Neural cell (in vitro differentiated cells): ENCODE results near the gene IDI2. TPM values are rescaled to one million over a fixed set of nuclear protein-coding genes. Genes with fewer than 3 reads are reported as not detected.

Experiments used
- H2AFZ ChIP-seq: fragments of 200-600, 300-800 bp; sonication (generic), shearing (Covaris generic); 2 replicates; pipeline ENCODE4 v1.6.0; 2014; ENCODE audit warnings: low read depth, mild to moderate bottlenecking, antibody characterized with exemption, low read length, moderate library complexity
- H3F3A ChIP-seq: fragments of 200-600 bp; shearing (Covaris generic); 2 replicates; pipeline ENCODE4 v1.6.1; 2016; ENCODE audit warnings: mild to moderate bottlenecking, moderate library complexity, mixed read lengths, antibody characterized with exemption, low read length; ENCODE audit not compliant: insufficient read depth, poor library complexity, severe bottlenecking
- H3K27ac ChIP-seq: fragments of 200-600, 300-800 bp; sonication (generic), shearing (Covaris generic); 2 replicates; pipeline ENCODE4 v1.5.1; 2014; ENCODE audit warnings: mild to moderate bottlenecking, low read length, moderate library complexity
- H3K27me3 ChIP-seq: fragments of 300-800, 200-600 bp; sonication (generic), shearing (Covaris generic); 2 replicates; pipeline ENCODE4 v1.6.0; 2014; ENCODE audit warnings: mild to moderate bottlenecking, low read depth, low read length, moderate library complexity; ENCODE audit not compliant: insufficient read depth
- H3K36me3 ChIP-seq: fragments of 300-800, 200-600 bp; sonication (generic), shearing (Covaris generic); 2 replicates; pipeline ENCODE4 v1.5.1; 2014; ENCODE audit warnings: mild to moderate bottlenecking, antibody characterized with exemption, low read length, moderate library complexity; ENCODE audit not compliant: insufficient read depth
- H3K4me2 ChIP-seq: fragments of 300-800, 200-600 bp; sonication (generic), shearing (Covaris generic); 2 replicates; pipeline ENCODE4 v1.6.0; 2014; ENCODE audit warnings: mild to moderate bottlenecking, low read length
- H3K4me3 ChIP-seq: fragments of 300-800, 200-600 bp; sonication (generic), shearing (Covaris generic); 2 replicates; pipeline ENCODE4 v1.5.1; 2014; ENCODE audit warnings: mild to moderate bottlenecking, low read length, moderate library complexity
- H3K79me2 ChIP-seq: fragments of 200-600 bp; shearing (Covaris generic); replicated peaks from 2 replicates; pipeline ENCODE4 v1.6.0; 2014; ENCODE audit warnings: mild to moderate bottlenecking, low read length, moderate library complexity; ENCODE audit not compliant: insufficient read depth
- H3K9ac ChIP-seq: fragments of 300-800, 200-600 bp; sonication (generic), shearing (Covaris generic); 2 replicates; pipeline ENCODE4 v1.6.1; 2016; ENCODE audit warnings: mild to moderate bottlenecking, low read length, mixed read lengths
- H3K9me2 ChIP-seq: fragments of 200-600 bp; shearing (Covaris generic); 2 replicates; pipeline ENCODE4 v1.6.1; 2016; ENCODE audit warnings: mild to moderate bottlenecking, low read length, mixed read lengths; ENCODE audit not compliant: insufficient read depth
- H3K9me3 ChIP-seq: fragments of 200-600, 300-800 bp; sonication (generic), shearing (Covaris generic); 2 replicates; pipeline ENCODE4 v1.6.1; 2016; ENCODE audit warnings: mild to moderate bottlenecking, mixed run types, low read length, moderate library complexity, mixed read lengths
- H4K20me1 ChIP-seq: fragments of 200-600 bp; shearing (Covaris generic); 2 replicates; pipeline ENCODE4 v1.6.1; 2016; ENCODE audit warnings: mild to moderate bottlenecking, mixed run types; ENCODE audit not compliant: insufficient read depth
- CTCF ChIP-seq: fragments of 450-650 bp; IDR thresholded peaks from 2 replicates; pipeline ENCODE4 v1.5.1; 2014; ENCODE audit warnings: antibody characterized with exemption, mild to moderate bottlenecking, moderate library complexity; ENCODE audit not compliant: poor library complexity, severe bottlenecking
- EP300 ChIP-seq: fragments of 450-650 bp; conservative IDR thresholded peaks from 2 replicates; pipeline ENCODE4 v1.6.1; 2014; ENCODE audit warnings: antibody characterized with exemption, mild to moderate bottlenecking, moderate library complexity; ENCODE audit not compliant: poor library complexity, severe bottlenecking
- EZH2 ChIP-seq: fragments of 200-600, 300-800 bp; shearing (Covaris generic), sonication (generic); IDR thresholded peaks from 2 replicates; pipeline ENCODE4 v1.6.1; 2014; ENCODE audit warnings: antibody characterized with exemption, low read length, borderline replicate concordance, mild to moderate bottlenecking; ENCODE audit not compliant: insufficient read depth, poor library complexity, severe bottlenecking
- MXI1 ChIP-seq: fragments of 450-650 bp; conservative IDR thresholded peaks from 2 replicates; pipeline ENCODE4 v1.6.1; 2014; ENCODE audit warnings: antibody characterized with exemption, mild to moderate bottlenecking; ENCODE audit not compliant: poor library complexity, severe bottlenecking
- POLR2AphosphoS5 ChIP-seq: IDR thresholded peaks from 2 replicates; pipeline ENCODE4 v1.6.1; 2012
- RAD21 ChIP-seq: fragments of 450-650 bp; conservative IDR thresholded peaks from 2 replicates; pipeline ENCODE4 v1.6.1; 2014; ENCODE audit warnings: antibody characterized with exemption, mild to moderate bottlenecking, moderate library complexity
- REST ChIP-seq: IDR thresholded peaks from 2 replicates; pipeline ENCODE4 v1.6.1; 2012; ENCODE audit warnings: borderline replicate concordance
- SMC3 ChIP-seq: fragments of 450-650 bp; conservative IDR thresholded peaks from 2 replicates; pipeline ENCODE4 v1.6.1; 2014; ENCODE audit warnings: antibody characterized with exemption, mild to moderate bottlenecking, moderate library complexity; ENCODE audit not compliant: poor library complexity
- TAF1 ChIP-seq: IDR thresholded peaks from 2 replicates; pipeline ENCODE4 v1.6.1; 2012; ENCODE audit warnings: low read depth
- polyA plus RNA-seq: library from polyadenylated mRNA; depleted of rRNA; stranded (reverse); fragments of >200 nt; gene quantifications from 2 replicates; pipeline ENCODE4 v1.2.3, GENCODE V29; 2014

IDI2 gene
- polyA plus RNA-seq, 1 donor from 2014 or later, result 0.24 TPM

GRCh38 chr10:1020958-1021357, 4.7 kb downstream of the IDI2 start:
- Histone ChIP-seq H2AFZ (no peak overlapping the region), H3K79me2 (no peaks in the 10 kb centered on the region), H3K27ac (no peak overlapping the region), H3K36me3 (no peaks in the 10 kb centered on the region), H3K4me3 (no peak overlapping the region), H3K4me2 (no peak overlapping the region), H4K20me1 (no peaks in the 10 kb centered on the region), H3K27me3 (no peaks in the 10 kb centered on the region), H3K9ac (no peak overlapping the region), H3K9me2 (no peaks in the 10 kb centered on the region), H3F3A (no peaks in the 10 kb centered on the region), H3K9me3 (no peaks in the 10 kb centered on the region)
- TF ChIP-seq CTCF (no peak), RAD21 (no peak), SMC3 (no peak), TAF1 (no peak), EZH2 (no peak), EP300 (no peak), MXI1 (no peak)

- Histone ChIP-seq H3K9ac (no peak overlapping the region), H3K27me3 (no peaks in the 10 kb centered on the region), H4K20me1 (no peaks in the 10 kb centered on the region), H3K27ac (no peak overlapping the region), H3K4me3 (no peak overlapping the region), H3K9me2 (no peaks in the 10 kb centered on the region), H3F3A (no peaks in the 10 kb centered on the region), H2AFZ (no peak overlapping the region), H3K4me2 (no peak overlapping the region), H3K79me2 (no peaks in the 10 kb centered on the region), H3K9me3 (no peaks in the 10 kb centered on the region), H3K36me3 (no peaks in the 10 kb centered on the region)
- no peak for TF ChIP-seq RAD21
- no peak for TF ChIP-seq CTCF
- no peak for TF ChIP-seq REST
- TF ChIP-seq TAF1, result no peak
- no peak for TF ChIP-seq EP300
- TF ChIP-seq SMC3, result no peak
- no peak for TF ChIP-seq MXI1
- no peak for TF ChIP-seq EZH2
- TF ChIP-seq POLR2AphosphoS5, result no peak
Observed at GRCh38 chr10:1020460-1020859, 5.2 kb downstream of the IDI2 start.
